DND-41 (cell line): ENCODE results near the gene PAFAH2.

Experiments
- ATAC-seq: fragments of 200-7000 bp; cut with Tn5 transposase; 3 replicates; pipeline ENCODE4 v1.9.1; 2021; ENCODE audit warnings: low read depth; ENCODE audit not compliant: insufficient read depth
- DNase-seq: peaks from one replicate; pipeline ENCODE4 v3.0.0-alpha.2; 2020
- H2AFZ ChIP-seq: 2 replicates; pipeline ENCODE4 v1.6.0; 2012; ENCODE audit warnings: low read depth, low read length
- H3K27ac ChIP-seq: 2 replicates; pipeline ENCODE4 v1.5.1; 2012; ENCODE audit warnings: low read length, inconsistent platforms
- H3K27me3 ChIP-seq: fragments of 200-600 bp; sonication (generic); 2 replicates; pipeline ENCODE4 v1.6.0; 2012; ENCODE audit warnings: low read length, mild to moderate bottlenecking, inconsistent platforms; ENCODE audit not compliant: insufficient read depth, poor library complexity
- H3K36me3 ChIP-seq: 2 replicates; pipeline ENCODE4 v1.5.1; 2012; ENCODE audit warnings: low read length, inconsistent platforms; ENCODE audit not compliant: insufficient read depth
- H3K4me1 ChIP-seq: 2 replicates; pipeline ENCODE4 v1.5.1; 2012; ENCODE audit warnings: mild to moderate bottlenecking, low read length; ENCODE audit not compliant: insufficient read depth
- H3K4me2 ChIP-seq: 2 replicates; pipeline ENCODE4 v1.6.0; 2012; ENCODE audit warnings: mild to moderate bottlenecking, moderate library complexity, low read length, inconsistent platforms; ENCODE audit not compliant: insufficient read depth
- H3K4me3 ChIP-seq, 2 experiments: fragments of 200-600 bp in 1 of 2; shearing (Covaris generic) in 1 of 2; 2 replicates each; pipeline ENCODE4 v1.5.1; 2012 to 2016; ENCODE audit warnings: inconsistent platforms in 2 of 2, low read length in 2 of 2, mild to moderate bottlenecking in 2 of 2, low read depth in 1 of 2, moderate library complexity in 1 of 2
- H3K79me2 ChIP-seq: 2 replicates; pipeline ENCODE4 v1.6.0; 2012; ENCODE audit warnings: low read length, inconsistent platforms; ENCODE audit not compliant: insufficient read depth
- H3K9ac ChIP-seq: 2 replicates; pipeline ENCODE4 v1.6.0; 2012; ENCODE audit warnings: low read depth, mild to moderate bottlenecking, inconsistent platforms, low read length, moderate library complexity
- H3K9me3 ChIP-seq: 2 replicates; pipeline ENCODE4 v1.5.1; 2012; ENCODE audit warnings: low read length, moderate library complexity, mild to moderate bottlenecking, inconsistent platforms; ENCODE audit not compliant: insufficient read depth, severe bottlenecking
- H4K20me1 ChIP-seq: 2 replicates; pipeline ENCODE4 v1.6.0; 2012; ENCODE audit warnings: low read length; ENCODE audit not compliant: insufficient read depth
- EZH2 ChIP-seq: IDR thresholded peaks from 3 replicates; pipeline ENCODE4 v1.6.1; 2012; ENCODE audit warnings: borderline replicate concordance, low read depth, mild to moderate bottlenecking, moderate library complexity, low read length, inconsistent platforms; ENCODE audit not compliant: severe bottlenecking
- TF ChIP-seq, protein P1 (sequence below): IDR thresholded peaks from 2 replicates; pipeline ENCODE4 v1.5.1; 2012; ENCODE audit warnings: borderline replicate concordance, low read length, moderate library complexity, mild to moderate bottlenecking; ENCODE audit not compliant: poor library complexity, severe bottlenecking; ENCODE audit errors: extremely low read depth

PAFAH2 gene

GRCh38 chr1:26017606-26018005, 19.7 kb upstream of the PAFAH2 start:
- TF ChIP-seq, protein P1, sequence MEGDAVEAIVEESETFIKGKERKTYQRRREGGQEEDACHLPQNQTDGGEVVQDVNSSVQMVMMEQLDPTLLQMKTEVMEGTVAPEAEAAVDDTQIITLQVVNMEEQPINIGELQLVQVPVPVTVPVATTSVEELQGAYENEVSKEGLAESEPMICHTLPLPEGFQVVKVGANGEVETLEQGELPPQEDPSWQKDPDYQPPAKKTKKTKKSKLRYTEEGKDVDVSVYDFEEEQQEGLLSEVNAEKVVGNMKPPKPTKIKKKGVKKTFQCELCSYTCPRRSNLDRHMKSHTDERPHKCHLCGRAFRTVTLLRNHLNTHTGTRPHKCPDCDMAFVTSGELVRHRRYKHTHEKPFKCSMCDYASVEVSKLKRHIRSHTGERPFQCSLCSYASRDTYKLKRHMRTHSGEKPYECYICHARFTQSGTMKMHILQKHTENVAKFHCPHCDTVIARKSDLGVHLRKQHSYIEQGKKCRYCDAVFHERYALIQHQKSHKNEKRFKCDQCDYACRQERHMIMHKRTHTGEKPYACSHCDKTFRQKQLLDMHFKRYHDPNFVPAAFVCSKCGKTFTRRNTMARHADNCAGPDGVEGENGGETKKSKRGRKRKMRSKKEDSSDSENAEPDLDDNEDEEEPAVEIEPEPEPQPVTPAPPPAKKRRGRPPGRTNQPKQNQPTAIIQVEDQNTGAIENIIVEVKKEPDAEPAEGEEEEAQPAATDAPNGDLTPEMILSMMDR: no peak
- no peak for TF ChIP-seq EZH2
- no peak for ATAC-seq

DNA sequence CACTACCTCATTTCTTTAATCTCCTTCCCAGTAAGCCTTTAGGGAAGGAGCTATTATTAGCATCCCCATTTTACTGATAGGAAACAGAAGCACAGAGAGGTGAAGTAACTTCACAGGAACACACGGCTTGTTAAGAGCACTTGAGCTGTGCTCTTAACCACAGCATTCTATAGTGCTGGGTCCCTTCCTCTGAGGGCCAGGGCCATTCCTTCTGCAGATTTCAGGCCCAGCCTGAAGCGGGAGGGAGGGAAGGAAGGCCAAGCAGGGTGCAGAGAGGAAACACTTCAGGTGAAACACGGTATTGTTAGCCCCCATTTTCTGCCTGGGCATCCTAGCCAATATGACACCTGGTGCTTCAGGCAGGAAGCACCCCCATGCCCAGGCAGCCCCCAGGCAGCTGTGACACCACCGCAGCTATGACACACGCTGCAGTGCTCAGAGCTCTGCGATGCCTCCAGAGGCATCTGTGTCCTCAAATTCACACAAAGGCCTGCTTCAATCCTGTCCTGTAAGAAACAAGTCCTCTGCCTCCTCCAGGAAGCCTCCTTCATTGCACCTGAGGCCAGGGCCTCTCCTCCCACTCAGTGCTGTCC, 19.2 kb upstream of the PAFAH2 start:
- H3K4me3 ChIP-seq: no peak overlapping the region
- no peak overlapping the region for H3K27ac ChIP-seq
- no peaks in the 10 kb centered on the region for H3K9me3 ChIP-seq
- H2AFZ ChIP-seq: no peak overlapping the region
- TF ChIP-seq, protein P1: no peak
- TF ChIP-seq EZH2: no peak
- H3K36me3 ChIP-seq: no peaks in the 10 kb centered on the region
- ATAC-seq (peak; percentile 75), DNase-seq (peak; percentile 41)
- no peaks in the 10 kb centered on the region for H3K4me1 ChIP-seq
- no peaks in the 10 kb centered on the region for H3K79me2 ChIP-seq
- no peaks in the 10 kb centered on the region for H4K20me1 ChIP-seq
- H3K4me2 ChIP-seq: no peak overlapping the region
- no peak overlapping the region for H3K9ac ChIP-seq
- peaks cover 5% of the 10 kb centered on the region for H3K27me3 ChIP-seq

More at GRCh38 chr1:26017606-26018005, 19.7 kb upstream of the PAFAH2 start:
- no peak overlapping the region for H3K4me2 ChIP-seq
- H4K20me1 ChIP-seq: no peaks in the 10 kb centered on the region
- DNase-seq: no peak
- H3K9ac ChIP-seq: no peak overlapping the region
- no peaks in the 10 kb centered on the region for H3K79me2 ChIP-seq
- H3K9me3 ChIP-seq: no peaks in the 10 kb centered on the region
- no peak overlapping the region for H2AFZ ChIP-seq
- no peak overlapping the region for H3K27ac ChIP-seq
- peaks cover 5% of the 10 kb centered on the region for H3K27me3 ChIP-seq
- no peaks in the 10 kb centered on the region for H3K4me1 ChIP-seq
- H3K36me3 ChIP-seq: no peaks in the 10 kb centered on the region
- H3K4me3 ChIP-seq: no peak overlapping the region

- no peak overlapping the region for H3K4me2 ChIP-seq
- no peaks in the 10 kb centered on the region for H3K36me3 ChIP-seq
- H3K9me3 ChIP-seq: no peaks in the 10 kb centered on the region
- no peak overlapping the region for H3K9ac ChIP-seq
- ATAC-seq (no peak), DNase-seq (no peak)
- H3K4me3 ChIP-seq: no peak overlapping the region
- H3K79me2 ChIP-seq: no peaks in the 10 kb centered on the region
- H4K20me1 ChIP-seq: no peaks in the 10 kb centered on the region
- H3K4me1 ChIP-seq: no peaks in the 10 kb centered on the region
- peaks cover 4% of the 10 kb centered on the region for H3K27me3 ChIP-seq
- TF ChIP-seq EZH2: no peak
- TF ChIP-seq, protein P1: no peak
- no peak overlapping the region for H3K27ac ChIP-seq
- no peak overlapping the region for H2AFZ ChIP-seq
Measured at GRCh38 chr1:26016258-26016952, 18.5 kb upstream of the PAFAH2 start.

DNA sequence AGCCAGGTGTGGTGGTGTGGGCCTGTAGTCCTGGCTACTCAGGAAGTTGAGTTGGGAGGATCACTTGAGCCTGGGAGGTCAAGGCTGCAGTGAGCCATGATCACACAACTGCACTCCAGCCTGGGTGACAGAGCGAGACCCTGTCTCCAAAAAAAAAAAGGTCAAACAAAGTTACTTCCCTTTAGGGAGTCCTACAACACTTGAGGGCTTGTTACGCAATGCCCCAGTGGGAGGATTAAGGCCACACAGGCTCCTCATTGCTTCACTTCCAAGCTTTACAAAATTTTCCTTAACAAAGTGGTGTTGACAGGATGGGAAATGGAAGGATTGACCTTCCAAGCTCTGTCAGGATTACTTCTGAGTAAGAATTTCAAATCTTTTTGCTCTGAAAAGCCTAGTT, 17.5 kb upstream of the PAFAH2 start:
- ATAC-seq: no peak
- TF ChIP-seq, protein P1: no peak
- TF ChIP-seq EZH2: no peak
- no peak for DNase-seq

More for the DNA sequence above, 17.5 kb upstream of the PAFAH2 start:
- Histone ChIP-seq H3K36me3 (no peaks in the 10 kb centered on the region), H3K4me3 (no peak overlapping the region), H2AFZ (no peak overlapping the region), H3K9me3 (no peaks in the 10 kb centered on the region), H3K4me2 (no peak overlapping the region), H3K9ac (no peak overlapping the region), H3K4me1 (no peaks in the 10 kb centered on the region), H3K27ac (no peak overlapping the region), H3K79me2 (no peaks in the 10 kb centered on the region), H4K20me1 (no peaks in the 10 kb centered on the region), H3K27me3 (peaks cover 4% of the 10 kb centered on the region)
